OCI-LY7 (cell line): ENCODE measurements around the gene OR4D9.

ENCODE experiments used
- CTCF ChIP-seq: fragments of 200-600 bp; sonication (generic); conservative IDR thresholded peaks from 2 replicates; pipeline ENCODE4 v1.5.1; 2014; ENCODE audit warnings: mild to moderate bottlenecking, antibody characterized with exemption, low read length, moderate library complexity, mixed read lengths
- EZH2phosphoT487 ChIP-seq: fragments of 200-600 bp; sonication (generic); IDR thresholded peaks from 2 replicates; pipeline ENCODE4 v1.6.1; 2018; ENCODE audit warnings: low read depth, borderline replicate concordance, mild to moderate bottlenecking, mixed run types, antibody characterized with exemption, low read length, moderate library complexity, mixed read lengths

- no peak for TF ChIP-seq CTCF
- TF ChIP-seq EZH2phosphoT487, result no peak
Observed at GRCh38 chr11:59558270-59558643, 46.9 kb downstream of the OR4D9 start.
